ENCODE data around the gene CPHXL2.

Gene CPHXL2

DNA sequence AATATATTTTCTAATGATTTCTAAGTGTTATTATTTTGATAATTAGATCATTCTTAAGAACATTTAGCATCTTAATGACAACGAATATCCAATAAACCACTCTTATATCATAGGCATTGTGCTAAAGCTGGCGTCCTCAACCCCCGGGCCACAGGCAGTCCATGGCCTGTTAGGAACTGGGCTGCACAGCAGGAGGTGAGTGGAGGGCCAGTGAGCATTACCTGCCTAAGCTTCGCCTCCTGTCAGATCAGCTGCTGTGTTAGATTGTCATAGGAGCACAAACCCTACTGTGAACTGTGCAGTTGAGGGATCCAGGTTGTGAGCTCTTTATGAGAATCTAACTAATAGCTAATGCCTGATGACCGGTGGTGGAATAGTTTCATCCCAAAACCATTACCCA is 20.8 kb upstream of the CPHXL2 start (continued):
- TF ChIP-seq, protein P1, sequence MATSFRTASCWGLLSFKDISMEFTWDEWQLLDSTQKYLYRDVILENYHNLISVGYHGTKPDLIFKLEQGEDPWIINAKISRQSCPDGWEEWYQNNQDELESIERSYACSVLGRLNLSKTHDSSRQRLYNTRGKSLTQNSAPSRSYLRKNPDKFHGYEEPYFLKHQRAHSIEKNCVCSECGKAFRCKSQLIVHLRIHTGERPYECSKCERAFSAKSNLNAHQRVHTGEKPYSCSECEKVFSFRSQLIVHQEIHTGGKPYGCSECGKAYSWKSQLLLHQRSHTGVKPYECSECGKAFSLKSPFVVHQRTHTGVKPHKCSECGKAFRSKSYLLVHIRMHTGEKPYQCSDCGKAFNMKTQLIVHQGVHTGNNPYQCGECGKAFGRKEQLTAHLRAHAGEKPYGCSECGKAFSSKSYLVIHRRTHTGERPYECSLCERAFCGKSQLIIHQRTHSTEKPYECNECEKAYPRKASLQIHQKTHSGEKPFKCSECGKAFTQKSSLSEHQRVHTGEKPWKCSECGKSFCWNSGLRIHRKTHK (tag by site-specific recombination; IDR thresholded peaks at IDR 0.05), result no peak
- TF ChIP-seq ZNF155 (tag by site-specific recombination; IDR thresholded peaks at IDR 0.05) (no peak), MEIS1 (CRISPR knock-in tag; IDR thresholded peaks at IDR 0.05; ENCODE audit: borderline replicate concordance) (no peak)

GRCh38 chr16:75695708-75696107 is 18.9 kb upstream of the CPHXL2 start:
- no peaks in the 10 kb centered on the region for H3K9me3 ChIP-seq (ENCODE audit: control insufficient read depth, insufficient read depth, low read depth, low read length)
- H3K27ac ChIP-seq (ENCODE audit: extremely low read depth, low read depth, low read length), result no peak overlapping the region
- H3K36me3 ChIP-seq (ENCODE audit: control insufficient read depth in 2 of 2, insufficient read depth in 1 of 2, low read length in 2 of 2), result no peaks in the 10 kb centered on the region
- no peaks in the 10 kb centered on the region for H3K4me1 ChIP-seq (ENCODE audit: control insufficient read depth, insufficient read depth, low read length)
- CTCF ChIA-PET, result interaction anchor here (0.9 to 1.8 kb wide), 2 partner anchors 12 to 84 kb away, joined by 3 to 6 read pairs; no protein-coding TSS in a partner anchor
- POLR2A ChIA-PET, result no interaction called here
- TF ChIP-seq ZNF510 (tag by site-specific recombination; IDR thresholded peaks at IDR 0.05; ENCODE audit: insufficient replicate concordance), result no peak
- TF ChIP-seq, protein P2, sequence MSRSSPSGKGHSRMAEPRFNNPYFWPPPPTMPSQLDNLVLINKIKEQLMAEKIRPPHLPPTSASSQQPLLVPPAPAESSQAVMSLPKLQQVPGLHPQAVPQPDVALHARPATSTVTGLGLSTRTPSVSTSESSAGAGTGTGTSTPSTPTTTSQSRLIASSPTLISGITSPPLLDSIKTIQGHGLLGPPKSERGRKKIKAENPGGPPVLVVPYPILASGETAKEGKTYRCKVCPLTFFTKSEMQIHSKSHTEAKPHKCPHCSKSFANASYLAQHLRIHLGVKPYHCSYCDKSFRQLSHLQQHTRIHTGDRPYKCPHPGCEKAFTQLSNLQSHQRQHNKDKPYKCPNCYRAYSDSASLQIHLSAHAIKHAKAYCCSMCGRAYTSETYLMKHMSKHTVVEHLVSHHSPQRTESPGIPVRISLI (tag by site-specific recombination; IDR thresholded peaks at IDR 0.05), result no peak
- TF ChIP-seq ZNF10 (tag by site-specific recombination; IDR thresholded peaks at IDR 0.05), result no peak
- no peak for TF ChIP-seq ZNF211 (tag by site-specific recombination; IDR thresholded peaks at IDR 0.05; ENCODE audit: low read depth)
- TF ChIP-seq ZNF341 (tag by site-specific recombination; IDR thresholded peaks at IDR 0.05; ENCODE audit: low read depth), result no peak
- no peak overlapping the region for H3K4me3 ChIP-seq (ENCODE audit: low read depth, low read length)

- H3K9me3 ChIP-seq (ENCODE audit: control insufficient read depth, insufficient read depth, low read depth, low read length), result no peaks in the 10 kb centered on the region
- no peak overlapping the region for H3K4me3 ChIP-seq (ENCODE audit: low read depth, low read length)
- H3K4me1 ChIP-seq (ENCODE audit: control insufficient read depth, insufficient read depth, low read length), result no peaks in the 10 kb centered on the region
- CTCF ChIA-PET, result interaction anchor here (1.0 kb wide), 1 partner anchor 77 kb away, joined by 3 read pairs; no protein-coding TSS in a partner anchor
- POLR2A ChIA-PET, result no interaction called here
- H3K36me3 ChIP-seq (ENCODE audit: control insufficient read depth in 2 of 2, insufficient read depth in 1 of 2, low read length in 2 of 2), result no peaks in the 10 kb centered on the region
- TF ChIP-seq ZNF174 (tag by site-specific recombination; IDR thresholded peaks at IDR 0.05), result no peak
- TF ChIP-seq ZNF394 (tag by site-specific recombination; IDR thresholded peaks at IDR 0.05; ENCODE audit: borderline replicate concordance), result no peak
- TF ChIP-seq ZNF391 (tag by site-specific recombination; IDR thresholded peaks at IDR 0.05; ENCODE audit: borderline replicate concordance, low read depth), result no peak
- no peak for TF ChIP-seq ZNF768 (tag by site-specific recombination; IDR thresholded peaks at IDR 0.05)
- TF ChIP-seq ZNF223 (tag by site-specific recombination; IDR thresholded peaks at IDR 0.05), result no peak
- TF ChIP-seq KLF7 (tag by site-specific recombination; IDR thresholded peaks at IDR 0.05; ENCODE audit: borderline replicate concordance), result no peak
- H3K27ac ChIP-seq (ENCODE audit: extremely low read depth, low read depth, low read length), result no peak overlapping the region
These were observed 10.6 kb upstream of the CPHXL2 start for GRCh38 chr16:75687361-75687760.

GRCh38 chr16:75682308-75682707 is 5.5 kb upstream of the CPHXL2 start:
- no peaks in the 10 kb centered on the region for H3K36me3 ChIP-seq (ENCODE audit: control insufficient read depth in 2 of 2, insufficient read depth in 1 of 2, low read length in 2 of 2)
- TF ChIP-seq ZNF211 (tag by site-specific recombination; IDR thresholded peaks at IDR 0.05; ENCODE audit: low read depth) (no peak), GLIS2 (tag by site-specific recombination; IDR thresholded peaks at IDR 0.05) (no peak), WT1 (tag by site-specific recombination; IDR thresholded peaks at IDR 0.05) (no peak), ZNF10 (tag by site-specific recombination; IDR thresholded peaks at IDR 0.05) (no peak), TRIM28 (IDR thresholded peaks at IDR 0.05; ENCODE audit: borderline replicate concordance, low read length) (no peak), ZNF335 (tag by site-specific recombination; conservative IDR thresholded peaks at IDR 0.05) (no peak), ZNF830 (tag by site-specific recombination; IDR thresholded peaks at IDR 0.05; ENCODE audit: low read depth) (no peak), ZNF202 (tag by site-specific recombination; IDR thresholded peaks at IDR 0.05; ENCODE audit: borderline replicate concordance) (no peak)
- TF ChIP-seq, protein P3, sequence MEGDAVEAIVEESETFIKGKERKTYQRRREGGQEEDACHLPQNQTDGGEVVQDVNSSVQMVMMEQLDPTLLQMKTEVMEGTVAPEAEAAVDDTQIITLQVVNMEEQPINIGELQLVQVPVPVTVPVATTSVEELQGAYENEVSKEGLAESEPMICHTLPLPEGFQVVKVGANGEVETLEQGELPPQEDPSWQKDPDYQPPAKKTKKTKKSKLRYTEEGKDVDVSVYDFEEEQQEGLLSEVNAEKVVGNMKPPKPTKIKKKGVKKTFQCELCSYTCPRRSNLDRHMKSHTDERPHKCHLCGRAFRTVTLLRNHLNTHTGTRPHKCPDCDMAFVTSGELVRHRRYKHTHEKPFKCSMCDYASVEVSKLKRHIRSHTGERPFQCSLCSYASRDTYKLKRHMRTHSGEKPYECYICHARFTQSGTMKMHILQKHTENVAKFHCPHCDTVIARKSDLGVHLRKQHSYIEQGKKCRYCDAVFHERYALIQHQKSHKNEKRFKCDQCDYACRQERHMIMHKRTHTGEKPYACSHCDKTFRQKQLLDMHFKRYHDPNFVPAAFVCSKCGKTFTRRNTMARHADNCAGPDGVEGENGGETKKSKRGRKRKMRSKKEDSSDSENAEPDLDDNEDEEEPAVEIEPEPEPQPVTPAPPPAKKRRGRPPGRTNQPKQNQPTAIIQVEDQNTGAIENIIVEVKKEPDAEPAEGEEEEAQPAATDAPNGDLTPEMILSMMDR (tag by site-specific recombination; IDR thresholded peaks at IDR 0.05), result no peak
- H3K9me3 ChIP-seq (ENCODE audit: control insufficient read depth, insufficient read depth, low read depth, low read length), result no peaks in the 10 kb centered on the region
- no peak overlapping the region for H3K4me3 ChIP-seq (ENCODE audit: low read depth, low read length)
- H3K4me1 ChIP-seq (ENCODE audit: control insufficient read depth, insufficient read depth, low read length), result no peaks in the 10 kb centered on the region
- CTCF ChIA-PET, result no interaction called here
- H3K27ac ChIP-seq (ENCODE audit: extremely low read depth, low read depth, low read length), result no peak overlapping the region
- POLR2A ChIA-PET, result no interaction called here
